ENCODE data around the gene MASP2.
A peak's percentile ranks its signal among the peaks of the same experiment; 100 is the strongest.

Gene MASP2

GRCh38 chr1:10987840-10988417 is 59.1 kb downstream of the MASP2 start:
- DNase-seq, result no peak

- DNase-seq, result no peak
Measured at GRCh38 chr1:10986525-10986890, 60.5 kb downstream of the MASP2 start.

GRCh38 chr1:10980841-10981727 is 66.0 kb downstream of the MASP2 start:
- DNase-seq, result no peak

GRCh38 chr1:10980094-10980577 is 66.9 kb downstream of the MASP2 start:
- peak; percentile 95 for DNase-seq

DNA sequence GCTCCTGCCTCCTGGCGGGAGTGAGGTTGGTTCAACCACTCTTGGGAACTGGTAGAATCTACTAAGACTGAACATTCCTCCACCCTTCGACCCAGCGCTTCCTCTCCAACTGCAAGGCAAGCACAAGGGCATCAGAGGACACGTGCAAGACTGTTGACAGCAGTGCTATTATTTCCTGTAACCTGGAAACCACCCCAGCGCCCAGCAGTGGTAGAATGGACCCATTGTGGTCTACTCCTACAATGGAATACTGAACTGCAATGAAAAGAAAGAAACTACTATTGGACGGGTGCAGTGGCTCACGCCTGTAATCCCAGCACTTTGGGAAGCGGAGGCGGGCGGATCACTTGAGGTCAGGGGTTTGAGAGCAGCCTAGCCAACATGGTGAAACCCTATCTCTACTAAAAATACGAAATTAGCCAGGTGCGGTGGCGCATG is 67.5 kb downstream of the MASP2 start:
- peak; percentile 69 for DNase-seq

- DNase-seq, result no peak
Measured at GRCh38 chr1:10978719-10979118, 68.3 kb downstream of the MASP2 start.

Measured in islet precursor cell (in vitro differentiated cells).